ACC112 (cell line): Measurements from ENCODE around the gene ASCC1.

ENCODE experiments used
- H2AFZ ChIP-seq: fragments of 200-600 bp; sonication (generic); one replicate; pipeline ENCODE4 v1.6.0; 2017; ENCODE audit warnings: antibody characterized with exemption, low read length; ENCODE audit not compliant: unreplicated experiment
- H3K27ac ChIP-seq: fragments of 200-600 bp; sonication (generic); 2 replicates; pipeline ENCODE4 v1.5.1; 2014; ENCODE audit warnings: low read depth, mild to moderate bottlenecking, antibody characterized with exemption, low read length, moderate library complexity
- H3K27me3 ChIP-seq: fragments of 200-600 bp; sonication (generic); 2 replicates; pipeline ENCODE4 v1.6.1; 2014; ENCODE audit warnings: mild to moderate bottlenecking, antibody characterized with exemption, low read length, moderate library complexity, mixed read lengths; ENCODE audit not compliant: insufficient read depth
- H3K36me3 ChIP-seq: fragments of 200-600 bp; sonication (generic); 2 replicates; pipeline ENCODE4 v1.6.1; 2016; ENCODE audit warnings: mild to moderate bottlenecking, antibody characterized with exemption, low read length, moderate library complexity, mixed read lengths; ENCODE audit not compliant: insufficient read depth
- H3K4me1 ChIP-seq: fragments of 200-600 bp; sonication (generic); one replicate; pipeline ENCODE4 v1.6.1; 2016; ENCODE audit warnings: low read length, mixed read lengths; ENCODE audit not compliant: insufficient read depth, unreplicated experiment, control insufficient read depth
- H3K4me3 ChIP-seq: fragments of 200-600 bp; sonication (generic); 2 replicates; pipeline ENCODE4 v1.5.1; 2014; ENCODE audit warnings: mild to moderate bottlenecking, low read depth, low read length
- H3K79me2 ChIP-seq: fragments of 200-600 bp; sonication (generic); one replicate; pipeline ENCODE4 v1.6.0; 2016; ENCODE audit warnings: low read length; ENCODE audit not compliant: control insufficient read depth, unreplicated experiment, insufficient read depth

Gene ASCC1

DNA sequence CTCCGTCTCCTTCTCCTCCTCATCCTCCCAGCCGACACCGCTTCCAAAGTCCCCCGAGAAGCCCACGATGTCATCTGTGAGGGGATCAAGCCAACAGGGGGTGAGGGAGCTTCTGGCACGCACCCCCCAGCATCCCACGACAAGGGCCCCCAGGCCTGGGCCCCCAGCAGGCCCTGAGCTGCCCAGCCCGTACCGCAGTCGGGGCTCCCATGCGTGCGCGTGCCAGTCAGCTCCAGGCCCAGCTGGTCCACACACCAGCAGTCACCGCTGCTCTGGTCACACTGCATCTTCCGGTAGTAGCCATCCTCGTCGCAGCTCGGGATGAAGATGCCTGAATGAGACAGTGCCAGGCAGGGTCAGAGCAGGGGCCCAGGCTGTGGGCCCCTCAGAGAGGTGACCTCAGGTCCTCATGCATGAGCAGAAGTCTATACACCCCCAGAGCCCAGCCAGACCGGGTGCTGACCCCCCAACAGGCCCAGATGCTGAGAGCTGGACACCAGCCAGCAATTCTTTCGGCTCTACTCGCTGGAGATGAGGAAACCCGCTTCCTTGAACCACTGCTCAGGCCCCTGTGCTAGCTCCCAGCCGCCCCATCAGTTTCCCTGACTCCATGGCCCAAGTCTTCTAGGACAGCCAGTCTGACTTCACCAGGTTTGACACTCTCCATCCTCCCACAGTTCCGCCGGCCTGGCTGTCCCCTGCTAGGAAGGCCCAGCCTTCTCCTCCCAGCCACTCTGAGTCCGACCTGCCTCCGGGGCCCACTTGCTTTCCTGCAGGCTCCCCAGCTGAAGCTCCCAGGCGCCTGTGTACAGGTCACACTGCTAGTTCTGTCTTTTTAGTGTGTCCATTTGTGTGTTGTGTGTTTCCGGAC lies 153.0 kb downstream of the ASCC1 start:
- H3K27ac ChIP-seq: no peak overlapping the region
- H3K36me3 ChIP-seq: no peaks in the 10 kb centered on the region
- no peaks in the 10 kb centered on the region for H3K79me2 ChIP-seq
- no peaks in the 10 kb centered on the region for H3K4me1 ChIP-seq
- H3K27me3 ChIP-seq: no peaks in the 10 kb centered on the region
- H2AFZ ChIP-seq: no peak overlapping the region
- H3K4me3 ChIP-seq: no peak overlapping the region

DNA sequence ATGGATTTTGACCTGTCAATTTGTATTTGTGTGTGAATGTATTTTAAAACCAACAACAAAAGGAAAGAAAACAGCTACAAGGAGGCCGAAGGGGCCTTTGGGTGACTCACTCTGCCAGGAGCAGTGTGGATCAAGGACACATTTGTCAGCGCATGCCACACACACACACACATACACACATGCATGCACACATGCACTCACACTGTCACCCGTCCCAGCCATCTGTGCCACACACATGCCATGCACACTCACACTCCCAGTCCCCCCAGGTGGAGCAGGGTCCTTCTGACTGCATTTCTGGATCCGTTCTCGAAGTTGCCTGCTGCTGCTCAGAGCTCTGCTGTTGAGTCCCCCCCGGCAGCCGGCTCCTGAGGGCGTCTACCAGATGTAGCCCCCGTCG lies 153.7 kb downstream of the ASCC1 start:
- Histone ChIP-seq H3K27ac (no peak overlapping the region), H2AFZ (no peak overlapping the region), H3K36me3 (no peaks in the 10 kb centered on the region), H3K79me2 (no peaks in the 10 kb centered on the region), H3K4me1 (no peaks in the 10 kb centered on the region), H3K4me3 (no peak overlapping the region), H3K27me3 (no peaks in the 10 kb centered on the region)

DNA sequence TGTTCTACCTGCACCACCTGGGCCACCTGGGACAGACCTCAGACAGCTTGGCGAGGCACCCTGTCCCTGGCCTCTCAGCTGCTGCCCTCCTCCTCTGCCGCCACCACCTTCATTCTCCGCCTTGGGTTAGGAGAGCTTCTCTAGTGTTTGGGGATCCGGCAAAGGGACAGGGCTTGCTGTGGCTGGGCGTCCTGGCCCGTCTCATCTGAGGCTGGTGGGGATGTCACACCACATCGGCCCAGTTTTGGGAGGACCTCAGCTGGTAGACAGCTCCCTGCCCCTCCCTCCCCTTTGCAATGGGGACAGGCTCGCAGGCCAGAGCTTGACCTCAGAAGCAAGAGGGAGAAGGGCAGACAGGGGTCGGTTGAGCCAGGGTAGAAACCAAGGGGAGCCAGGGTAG lies 154.1 kb downstream of the ASCC1 start:
- no peaks in the 10 kb centered on the region for H3K79me2 ChIP-seq
- H3K27ac ChIP-seq: no peak overlapping the region
- no peaks in the 10 kb centered on the region for H3K36me3 ChIP-seq

DNA sequence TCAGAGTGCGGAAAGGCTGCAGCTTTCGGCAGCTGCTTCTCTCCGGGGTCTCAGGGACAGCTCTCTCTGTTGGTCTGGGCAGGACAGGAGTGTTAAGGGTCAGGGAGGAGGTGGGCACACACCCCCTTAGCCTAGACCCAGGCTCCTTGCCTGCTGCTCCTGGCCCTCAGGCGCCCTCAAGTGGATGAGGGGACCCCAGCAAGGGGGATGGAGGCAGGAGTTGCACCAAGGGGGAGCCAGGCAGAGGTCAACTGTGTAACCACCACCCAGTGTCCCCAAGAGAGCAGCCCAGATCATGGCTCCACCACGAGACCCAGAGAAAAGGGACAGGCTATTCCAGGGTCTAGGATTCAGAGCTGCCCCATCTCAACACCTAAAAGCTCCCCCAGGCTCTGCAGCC lies 154.6 kb downstream of the ASCC1 start:
- Histone ChIP-seq H3K27me3 (no peaks in the 10 kb centered on the region), H3K4me3 (no peak overlapping the region), H2AFZ (no peak overlapping the region), H3K36me3 (no peaks in the 10 kb centered on the region), H3K4me1 (no peaks in the 10 kb centered on the region), H3K79me2 (no peaks in the 10 kb centered on the region), H3K27ac (no peak overlapping the region)

More for the DNA sequence above, 154.1 kb downstream of the ASCC1 start:
- no peaks in the 10 kb centered on the region for H3K27me3 ChIP-seq
- H2AFZ ChIP-seq: no peak overlapping the region
- no peak overlapping the region for H3K4me3 ChIP-seq
- H3K4me1 ChIP-seq: no peaks in the 10 kb centered on the region

DNA sequence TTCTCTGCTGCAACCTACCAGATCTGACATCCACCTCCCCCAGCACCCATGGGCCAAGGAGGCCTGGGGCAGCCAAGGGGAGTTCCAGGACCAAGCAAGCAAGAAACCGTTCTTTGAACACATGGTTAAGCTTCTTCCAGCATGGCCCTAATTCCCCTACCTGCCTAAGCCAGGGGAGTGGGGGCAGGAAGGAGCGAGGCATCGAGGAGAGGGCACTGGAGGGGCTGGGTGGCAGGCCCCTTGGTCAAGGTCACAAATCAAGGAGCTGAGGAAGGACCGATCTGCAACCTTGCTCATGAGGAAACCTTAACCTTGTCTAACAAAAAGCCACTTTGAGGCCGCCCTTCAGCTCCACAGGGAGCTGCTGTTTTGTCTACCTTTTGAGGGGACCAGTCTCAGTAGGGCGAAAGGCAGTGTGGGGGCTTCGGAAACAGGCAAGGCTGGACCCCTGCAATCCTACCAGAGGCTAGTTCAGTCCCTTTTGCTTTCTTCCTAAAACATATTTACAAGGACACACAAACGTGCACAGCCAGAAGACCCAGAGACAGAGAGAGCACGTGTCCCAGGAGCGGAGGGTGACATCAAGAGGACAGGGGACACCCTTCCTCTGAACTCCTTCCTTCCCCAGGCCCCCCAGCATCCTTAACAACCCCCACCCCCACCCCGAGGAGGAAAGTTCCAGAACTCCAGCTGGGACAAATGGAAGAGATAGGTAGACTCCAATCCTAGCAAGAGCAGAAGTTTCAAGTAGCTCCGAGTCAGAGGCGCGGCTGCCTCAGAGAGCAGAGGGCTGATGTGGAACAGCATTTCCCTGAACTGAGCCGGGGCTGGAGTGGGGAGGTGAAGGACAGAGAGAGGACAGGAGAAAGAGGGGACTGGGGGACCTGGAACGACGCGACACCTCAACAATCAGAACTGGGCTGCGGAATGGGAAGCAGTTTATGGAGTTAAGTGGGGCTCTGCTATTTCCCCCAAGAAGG lies 155.9 kb downstream of the ASCC1 start:
- Histone ChIP-seq H3K27ac (no peak overlapping the region), H3K36me3 (no peaks in the 10 kb centered on the region), H3K4me3 (no peak overlapping the region), H2AFZ (no peak overlapping the region), H3K79me2 (no peaks in the 10 kb centered on the region), H3K27me3 (no peaks in the 10 kb centered on the region), H3K4me1 (no peaks in the 10 kb centered on the region)

DNA sequence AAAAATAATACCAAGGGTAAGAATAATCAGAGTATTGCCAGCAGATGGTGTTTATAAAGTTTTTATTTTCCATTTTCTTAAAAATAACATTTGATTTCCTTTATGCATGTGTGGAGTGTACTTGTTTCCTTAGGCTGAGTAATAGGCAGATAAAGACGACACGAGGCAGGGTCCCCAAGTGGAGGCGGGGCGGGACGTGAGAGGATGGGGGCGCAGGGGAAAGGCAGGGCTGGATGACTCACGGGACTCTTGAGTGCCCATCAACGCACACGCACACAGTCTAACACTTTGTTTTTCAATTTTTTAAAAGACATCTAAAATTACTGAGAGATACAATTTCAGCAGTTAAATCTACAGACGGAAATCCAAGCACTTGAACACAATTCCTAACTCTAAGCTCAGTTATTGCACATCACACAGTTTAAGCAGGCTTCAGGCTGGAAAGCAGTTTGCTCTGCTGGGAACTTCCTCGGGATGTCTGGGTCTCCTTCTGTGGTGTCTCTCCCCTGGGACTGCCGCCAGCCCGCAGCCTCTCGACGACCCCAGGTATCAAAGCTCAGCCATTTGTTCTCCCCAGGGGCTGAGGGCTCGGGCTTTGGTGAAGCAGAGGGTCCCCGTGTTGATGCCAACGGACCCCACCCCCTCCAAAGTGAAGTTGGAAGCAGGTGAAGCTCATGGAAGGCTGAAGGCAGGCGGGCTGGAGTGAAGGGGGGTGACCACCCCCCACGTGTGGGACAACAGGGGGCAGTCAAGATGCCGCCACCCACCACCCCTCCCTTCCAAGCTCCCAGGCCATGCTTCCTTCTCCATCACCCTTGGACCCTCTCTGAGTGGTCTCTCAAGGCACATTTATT lies 156.9 kb downstream of the ASCC1 start:
- H3K4me1 ChIP-seq: no peaks in the 10 kb centered on the region

DNA sequence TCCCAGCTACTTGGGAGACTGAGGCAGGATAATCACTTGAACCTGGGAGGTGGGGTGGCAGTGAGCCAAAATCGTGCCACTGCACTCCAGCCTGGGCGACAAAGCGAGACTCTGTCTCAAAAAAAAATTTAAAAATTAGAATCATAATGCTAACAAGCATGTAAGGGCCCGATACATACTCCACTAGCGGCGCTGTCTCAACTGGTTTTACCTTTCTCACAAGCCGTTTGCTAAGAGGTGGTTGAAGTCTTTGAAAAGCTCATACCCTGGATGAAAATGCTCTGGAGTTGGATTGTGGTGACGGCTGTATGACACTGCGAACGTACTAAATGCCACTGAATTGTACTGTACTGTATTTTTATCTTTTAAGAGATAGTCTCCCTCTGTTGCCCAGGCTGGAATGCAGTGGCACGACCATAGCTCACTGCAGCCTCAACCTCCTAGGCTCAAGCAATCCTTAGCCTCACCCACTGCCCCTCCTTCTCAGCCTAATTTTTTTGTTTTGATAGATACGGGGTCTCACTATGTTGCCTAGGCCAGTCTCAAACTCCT lies 157.7 kb downstream of the ASCC1 start:
- H3K36me3 ChIP-seq: no peaks in the 10 kb centered on the region
- no peak overlapping the region for H3K4me3 ChIP-seq
- H3K79me2 ChIP-seq: no peaks in the 10 kb centered on the region
- no peaks in the 10 kb centered on the region for H3K27me3 ChIP-seq
- no peaks in the 10 kb centered on the region for H3K4me1 ChIP-seq
- H2AFZ ChIP-seq: no peak overlapping the region
- no peak overlapping the region for H3K27ac ChIP-seq

More for the DNA sequence above, 156.9 kb downstream of the ASCC1 start:
- H3K27ac ChIP-seq: no peak overlapping the region
- H3K36me3 ChIP-seq: no peaks in the 10 kb centered on the region
- no peaks in the 10 kb centered on the region for H3K79me2 ChIP-seq
- H3K4me3 ChIP-seq: no peak overlapping the region
- H3K27me3 ChIP-seq: no peaks in the 10 kb centered on the region
- no peak overlapping the region for H2AFZ ChIP-seq

DNA sequence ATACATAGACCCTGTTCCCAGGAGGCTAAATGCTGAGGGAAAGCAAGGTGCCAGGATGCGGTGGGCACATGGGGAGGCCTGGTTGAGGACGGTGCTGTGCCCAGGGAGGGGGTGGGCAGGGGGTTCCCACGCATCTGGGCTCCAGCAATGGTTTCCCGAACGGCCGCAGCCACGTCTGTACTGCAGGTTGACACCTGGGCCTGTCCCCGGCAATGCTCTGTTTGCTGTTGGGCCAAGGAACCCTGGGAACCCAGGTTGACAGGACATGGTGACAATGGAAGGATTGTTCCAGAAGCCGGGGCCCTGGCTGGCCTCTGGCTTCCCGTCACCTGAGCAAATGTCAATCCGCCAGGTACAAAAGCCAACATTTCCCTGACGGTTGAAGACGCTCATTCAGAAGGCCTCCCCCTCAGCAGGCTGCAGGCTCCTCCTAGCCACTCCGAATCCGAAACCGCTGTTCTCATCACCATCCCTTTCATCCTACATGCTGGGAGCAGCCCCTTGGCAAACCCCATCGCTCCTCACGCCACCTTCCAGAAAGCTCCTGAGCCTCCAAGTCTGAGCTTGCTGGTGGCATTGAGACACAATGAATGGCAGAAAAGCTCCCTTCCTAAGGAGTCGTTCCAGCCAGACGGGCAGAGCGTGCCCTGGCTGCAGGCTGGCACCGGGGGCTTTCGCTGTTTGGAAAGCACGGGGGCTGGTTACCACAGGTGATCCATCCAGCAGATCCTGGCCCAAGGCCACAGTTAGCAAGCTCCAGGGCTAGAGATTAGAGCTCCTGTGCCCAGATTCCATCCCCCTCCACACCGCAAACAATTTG lies 158.9 kb downstream of the ASCC1 start:
- Histone ChIP-seq H3K4me3 (no peak overlapping the region), H3K27me3 (no peaks in the 10 kb centered on the region), H3K4me1 (no peaks in the 10 kb centered on the region), H3K36me3 (no peaks in the 10 kb centered on the region), H3K79me2 (no peaks in the 10 kb centered on the region), H2AFZ (no peak overlapping the region), H3K27ac (no peak overlapping the region)

DNA sequence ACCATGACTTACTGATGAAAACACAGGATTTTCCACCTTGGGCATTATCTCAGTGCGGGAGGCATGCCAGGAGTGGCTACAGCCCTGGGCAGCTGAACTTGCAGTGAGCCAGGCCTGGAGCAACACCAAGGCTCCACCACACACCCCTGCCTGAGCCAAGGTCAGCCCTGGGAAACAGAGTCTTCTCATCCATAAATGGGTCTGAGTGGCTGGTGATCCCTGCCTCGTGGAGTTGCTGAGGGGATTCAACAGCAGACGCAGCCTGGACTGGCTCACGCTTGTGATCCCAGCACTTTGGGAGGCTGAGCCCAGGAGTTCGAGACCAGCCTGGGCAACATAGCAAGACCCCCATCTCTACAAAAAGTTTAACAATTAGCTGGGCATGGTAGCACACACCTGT lies 160.0 kb downstream of the ASCC1 start:
- Histone ChIP-seq H3K79me2 (no peaks in the 10 kb centered on the region), H3K4me3 (no peak overlapping the region), H3K27me3 (no peaks in the 10 kb centered on the region), H3K27ac (no peak overlapping the region), H2AFZ (no peak overlapping the region), H3K36me3 (no peaks in the 10 kb centered on the region), H3K4me1 (no peaks in the 10 kb centered on the region)
